Pons (tissue), 1 donor: ENCODE measurements around the gene GRK1.
"Not testable (repeated sequence)": the region's sequence is repeated elsewhere in the genome, so short reads cannot be mapped to it uniquely, and the experiment has no call there.

Experiments used
- DNase-seq: peaks from one replicate; pipeline ENCODE4 v3.0.0-alpha.2; 2016; ENCODE audit warnings: low spot score

Gene GRK1

DNA sequence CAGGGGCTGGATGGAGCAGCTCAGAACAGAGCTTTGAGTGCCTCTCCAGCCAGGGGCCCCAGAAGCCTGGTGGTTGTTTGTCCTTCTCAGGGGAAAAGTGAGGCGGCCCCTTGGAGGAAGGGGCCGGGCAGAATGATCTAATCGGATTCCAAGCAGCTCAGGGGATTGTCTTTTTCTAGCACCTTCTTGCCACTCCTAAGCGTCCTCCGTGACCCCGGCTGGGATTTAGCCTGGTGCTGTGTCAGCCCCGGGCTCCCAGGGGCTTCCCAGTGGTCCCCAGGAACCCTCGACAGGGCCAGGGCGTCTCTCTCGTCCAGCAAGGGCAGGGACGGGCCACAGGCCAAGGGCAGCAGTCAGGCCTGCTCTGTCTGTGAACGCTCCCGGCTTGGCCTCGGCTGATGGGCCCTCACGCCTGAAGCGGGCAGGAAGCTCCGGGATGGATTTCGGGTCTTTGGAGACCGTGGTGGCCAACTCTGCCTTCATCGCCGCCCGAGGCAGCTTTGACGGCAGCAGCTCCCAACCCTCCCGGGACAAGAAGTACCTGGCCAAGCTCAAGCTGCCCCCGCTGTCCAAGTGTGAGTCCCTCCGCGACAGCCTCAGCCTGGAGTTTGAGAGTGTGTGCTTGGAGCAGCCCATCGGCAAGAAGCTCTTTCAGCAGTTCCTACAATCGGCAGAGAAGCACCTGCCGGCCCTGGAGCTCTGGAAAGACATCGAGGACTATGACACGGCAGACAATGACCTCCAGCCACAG is at the start of gene GRK1:
GRK1 (plus strand) TSS at position 269 of the 751 bp plus-strand sequence; CDS start at position 437, 168 bp downstream.
- DNase-seq, result no peak

DNA sequence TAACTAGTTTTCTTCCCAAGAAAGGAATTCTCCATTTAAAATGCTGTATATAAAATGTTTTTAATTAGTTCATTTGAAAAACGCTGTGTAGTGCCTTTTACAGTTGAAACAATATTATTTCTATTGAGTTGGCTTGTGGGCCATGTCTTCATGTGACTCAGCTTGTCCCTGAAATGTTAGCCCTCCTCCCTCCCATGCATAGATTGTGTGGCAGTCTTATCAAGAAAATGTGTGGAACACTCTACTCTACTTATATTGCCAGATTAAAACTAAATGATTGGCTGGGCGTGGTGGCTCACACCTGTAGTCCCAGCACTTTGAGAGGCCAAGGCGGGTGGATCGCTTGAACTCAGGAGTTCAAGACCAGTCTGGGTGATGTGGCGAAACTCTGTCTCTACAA is 49.1 kb upstream of the GRK1 start:
- no peak for DNase-seq

DNA sequence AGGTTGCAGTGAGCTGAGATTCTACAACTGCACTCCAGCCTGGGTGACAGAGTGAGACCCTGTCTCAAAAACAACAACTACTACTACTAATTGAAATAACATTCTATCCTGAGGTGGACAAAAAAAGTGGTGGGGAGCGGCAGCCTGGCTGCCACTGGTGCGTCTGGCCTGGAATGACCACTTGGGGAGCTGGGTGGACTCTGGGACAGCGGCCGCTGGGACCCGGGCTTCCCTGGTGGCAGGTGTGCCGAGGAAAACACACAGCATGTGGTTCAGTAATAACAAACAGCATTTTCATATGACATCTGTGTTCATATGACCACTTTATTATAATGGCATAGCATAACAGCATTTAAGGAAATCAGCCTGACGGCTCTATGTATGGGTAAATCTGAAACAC is 48.6 kb upstream of the GRK1 start:
- no peak for DNase-seq

DNA sequence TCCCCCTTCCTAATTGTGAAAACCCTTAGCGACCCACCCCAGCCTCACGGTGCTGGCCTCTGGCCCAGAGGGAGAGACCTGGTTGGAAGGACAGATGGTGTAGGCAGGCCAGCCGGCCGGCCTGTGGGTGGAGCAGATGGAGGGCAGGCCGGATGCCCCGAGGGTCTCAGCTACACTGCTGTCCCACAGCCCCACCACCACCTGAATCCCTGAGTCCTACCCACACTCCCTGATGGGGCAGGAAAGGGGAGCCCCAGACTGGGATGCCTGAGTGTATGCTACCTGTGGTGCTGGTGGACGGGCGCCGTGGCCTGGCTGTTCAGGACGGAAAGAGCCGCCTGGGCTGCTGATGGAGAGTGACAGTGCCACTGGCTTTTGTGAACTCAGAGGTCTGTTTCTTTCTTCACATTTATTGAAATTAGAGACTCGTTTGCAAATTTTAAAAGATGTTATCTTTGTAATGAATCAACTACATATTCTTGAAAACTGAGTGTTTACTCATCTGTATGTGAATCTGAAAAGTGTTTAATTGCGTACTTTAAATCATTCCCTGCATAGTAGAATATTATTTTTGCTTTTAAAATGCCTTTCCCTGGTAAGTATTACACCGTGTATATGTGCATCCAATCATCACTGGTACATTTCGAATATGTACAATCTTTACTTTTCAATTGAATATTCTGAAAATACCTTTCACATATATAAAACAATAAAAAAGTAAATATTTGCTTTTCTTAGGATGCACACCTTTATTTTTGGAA is 46.8 kb upstream of the GRK1 start:
- no peak for DNase-seq

- no peak for DNase-seq
Measured at GRCh38 chr13:113621046-113621445, 46.0 kb upstream of the GRK1 start.

- peak; percentile 11 for DNase-seq
Measured at GRCh38 chr13:113621498-113621897, 45.5 kb upstream of the GRK1 start.

DNA sequence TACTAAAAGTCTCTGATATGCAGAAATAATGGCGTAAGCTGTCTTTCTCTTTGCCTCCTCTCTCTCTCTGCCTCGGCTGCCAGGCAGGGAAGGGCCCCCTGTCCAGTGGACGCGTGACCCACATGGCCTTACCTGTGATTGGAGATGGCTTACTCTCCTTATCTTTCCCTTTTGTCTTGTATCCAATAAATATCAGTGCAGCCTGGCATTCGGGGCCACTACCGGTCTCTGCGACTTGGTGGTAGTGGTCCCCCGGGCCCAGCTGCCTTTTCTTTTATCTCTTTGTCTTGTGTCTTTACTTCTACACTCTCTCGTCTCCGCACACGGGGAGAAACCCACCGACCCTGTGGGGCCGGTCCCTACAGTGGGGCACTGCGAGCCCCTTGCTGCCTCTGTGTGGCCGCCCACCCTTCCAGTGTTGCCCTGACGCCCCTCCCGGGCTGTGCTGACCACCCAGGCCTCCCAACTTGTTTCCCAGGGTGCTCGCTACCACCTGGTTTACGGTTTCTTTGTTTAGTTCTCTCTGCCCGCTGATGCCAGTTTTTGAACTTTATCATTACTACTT is 45.0 kb upstream of the GRK1 start:
- not testable (repeated sequence) for DNase-seq

DNA sequence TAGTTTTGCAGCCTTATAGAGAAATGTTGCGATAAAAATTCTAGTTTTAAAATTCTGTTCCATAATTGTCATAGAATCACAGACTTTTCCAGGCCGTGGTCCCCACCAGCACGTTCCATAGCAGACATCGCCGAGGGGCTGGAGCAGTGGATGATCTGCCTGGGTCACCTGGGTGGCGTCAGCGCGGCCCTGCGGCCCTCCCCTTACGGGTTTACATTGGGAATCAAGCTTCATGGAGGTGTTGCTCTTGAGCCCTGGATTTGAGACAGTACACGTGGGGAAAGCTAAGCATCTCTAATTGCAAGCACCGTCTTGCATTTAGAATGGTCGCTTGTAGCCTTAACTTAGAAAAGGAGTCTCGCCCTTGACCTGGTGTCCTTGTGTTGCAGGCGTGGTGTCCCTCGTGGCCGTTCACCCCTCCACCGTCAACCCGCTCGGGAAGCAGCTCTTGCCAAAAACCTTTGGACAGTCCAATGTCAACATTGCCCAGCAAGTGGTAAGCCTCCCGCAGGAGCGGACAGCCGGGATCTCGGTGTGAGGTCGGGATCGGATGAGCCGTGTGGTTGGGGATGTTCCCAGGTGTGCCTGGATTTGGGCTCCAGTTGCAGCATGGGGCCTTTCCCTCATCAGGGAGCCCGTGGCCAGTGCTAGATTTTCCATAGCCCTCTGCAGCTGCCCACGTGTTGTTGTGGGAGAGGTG is 44.1 kb upstream of the GRK1 start:
- no peak for DNase-seq

GRCh38 chr13:113623491-113624234 is 43.4 kb upstream of the GRK1 start:
- no peak for DNase-seq

- DNase-seq, result no peak
Measured at GRCh38 chr13:113624235-113624587, 42.8 kb upstream of the GRK1 start.

- DNase-seq, result not testable (repeated sequence)
Measured at GRCh38 chr13:113624640-113625304, 42.2 kb upstream of the GRK1 start.

GRCh38 chr13:113625965-113626721 is 40.9 kb upstream of the GRK1 start:
- no peak for DNase-seq

- DNase-seq, result no peak
Measured at GRCh38 chr13:113627136-113627535, 39.9 kb upstream of the GRK1 start.

GRCh38 chr13:113628291-113629270 is 38.4 kb upstream of the GRK1 start:
- no peak for DNase-seq

GRCh38 chr13:113629866-113630265 is 37.2 kb upstream of the GRK1 start:
- no peak for DNase-seq

DNA sequence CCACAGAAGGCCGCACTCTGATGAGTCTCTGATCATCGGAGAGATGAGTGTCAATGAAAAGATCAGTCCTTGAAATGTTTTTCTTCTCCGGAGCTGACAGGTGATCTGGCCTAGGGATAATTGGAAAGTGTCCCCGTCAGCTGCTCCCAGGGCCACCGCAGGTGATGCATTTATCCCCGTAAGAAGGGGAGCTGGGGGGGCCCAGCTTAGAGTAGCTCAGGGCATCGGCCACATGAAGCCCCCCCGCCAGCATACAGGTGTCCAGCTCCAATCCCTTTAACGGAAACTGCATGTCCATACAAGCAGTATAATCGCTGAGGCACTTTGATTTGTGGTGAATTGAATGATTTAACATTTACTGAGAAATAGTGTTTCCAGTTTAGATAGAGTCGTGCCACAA is 36.7 kb upstream of the GRK1 start:
- DNase-seq, result no peak

DNA sequence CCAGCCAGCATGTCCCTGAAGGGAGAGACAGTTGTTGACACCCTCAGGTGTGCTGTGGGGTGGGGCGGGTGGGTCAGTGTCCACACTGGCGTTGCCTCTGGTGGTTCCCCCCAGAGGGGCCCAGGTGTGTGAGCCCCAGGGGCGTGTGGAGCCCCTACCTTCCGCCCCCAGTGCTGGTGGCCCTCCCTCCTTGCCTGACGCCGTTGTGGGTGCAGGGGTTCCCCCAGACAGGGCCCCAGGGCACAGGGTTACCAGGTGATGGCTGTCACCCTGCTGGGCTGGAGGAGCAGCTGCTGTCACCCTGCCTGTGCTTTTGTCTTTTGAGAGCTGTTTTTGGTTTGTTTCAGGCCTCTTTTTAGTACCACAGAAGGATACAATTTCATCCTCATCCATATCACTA is 36.2 kb upstream of the GRK1 start:
- no peak for DNase-seq

GRCh38 chr13:113631341-113632095 is 35.5 kb upstream of the GRK1 start:
- no peak for DNase-seq
